Tibial nerve (tissue), 3 donors: ENCODE data around the gene TGFB3.

Experiments used
- CTCF ChIP-seq, 5 experiments: fragments of 200-600 bp in 3 of 5; fragments of 450-650 bp in 2 of 5; sonication (generic) in 3 of 5; IDR thresholded peaks; one replicate each; pipeline ENCODE4 v1.5.1; 2016 to 2019; ENCODE audit warnings: antibody characterized with exemption in 5 of 5, mild to moderate bottlenecking in 3 of 5, moderate library complexity in 2 of 5
- POLR2A ChIP-seq, 2 donors: fragments of 450-650 bp; IDR thresholded peaks; one replicate each; pipeline ENCODE4 v1.6.1; 2017; ENCODE audit warnings: antibody characterized with exemption in 2 of 2, mild to moderate bottlenecking in 2 of 2, moderate library complexity in 2 of 2

GRCh38 chr14:75933712-75934296 lies 48.0 kb downstream of the TGFB3 start:
- TF ChIP-seq CTCF (IDR thresholded peaks at IDR 0.05) (no peak), POLR2A (IDR thresholded peaks at IDR 0.05) (no peak)
